SK-N-SH (cell line): ENCODE data around the gene PWWP2B. TPM values are rescaled to one million over a fixed set of nuclear protein-coding genes. Genes with fewer than 3 reads are reported as not detected.

Source experiments
- CTCF ChIA-PET: fragments of 300-600, 350-600 bp; formaldehyde crosslinking; extraction: SDS; loops from one replicate; lab custom pipeline; 2021; lab: Yijun Ruan, JAX
- POLR2A ChIA-PET: fragments of 350-600 bp; sonication (Branson Sonifier 250); formaldehyde crosslinking; extraction: SDS; loops from one replicate; lab custom pipeline; 2020; ENCODE audit warnings: antibody characterized with exemption, inconsistent platforms; lab: Yijun Ruan, JAX
- DNase-seq: peaks from one replicate; pipeline ENCODE4 v3.0.0; 2012
- H2AFZ ChIP-seq: fragments of 200-600 bp; sonication (generic); 2 replicates; pipeline ENCODE4 v1.8.1; 2016; ENCODE audit warnings: antibody characterized with exemption, mild to moderate bottlenecking, low read depth
- H3F3A ChIP-seq: fragments of 200-600 bp; sonication (generic); replicated peaks from 2 replicates; pipeline ENCODE3; 2016; ENCODE audit warnings: antibody characterized with exemption, mild to moderate bottlenecking; ENCODE audit not compliant: insufficient read depth
- H3K27ac ChIP-seq, 2 experiments: fragments of 200-500 bp in 1 of 2; fragments of 200-600 bp in 1 of 2; sonication (Bioruptor generic) in 1 of 2; sonication (generic), shearing (Covaris generic) in 1 of 2; 2 replicates each; pipeline versions ENCODE4 v1.5.1 to v1.6.1; 2014 to 2016; ENCODE audit warnings: low read depth in 2 of 2, inconsistent platforms in 1 of 2, low read length in 1 of 2, mild to moderate bottlenecking in 1 of 2, mixed read lengths in 1 of 2
- H3K27me3 ChIP-seq: fragments of 200-600 bp; sonication (generic), shearing (Covaris generic); 2 replicates; pipeline ENCODE4 v1.6.1; 2016; ENCODE audit warnings: mixed run types; ENCODE audit not compliant: insufficient read depth
- H3K36me3 ChIP-seq, 2 experiments: fragments of 200-500 bp in 1 of 2; fragments of 200-600 bp in 1 of 2; sonication (Bioruptor generic) in 1 of 2; sonication (generic) in 1 of 2; replicated peaks in 1 of 2; 2 replicates each; pipeline versions ENCODE3 to v1.5.1; 2014 to 2016; ENCODE audit warnings: low read length in 1 of 2, mild to moderate bottlenecking in 1 of 2; ENCODE audit not compliant: insufficient read depth in 2 of 2, control insufficient read depth in 1 of 2
- H3K4me1 ChIP-seq, 2 experiments: fragments of 200-500 bp in 1 of 2; fragments of 200-600 bp in 1 of 2; sonication (Bioruptor generic) in 1 of 2; sonication (generic), shearing (Covaris generic) in 1 of 2; 2 replicates each; pipeline versions ENCODE4 v1.5.1 to v1.6.1; 2014 to 2016; ENCODE audit warnings: low read depth in 1 of 2, low read length in 1 of 2, mixed run types in 1 of 2; ENCODE audit not compliant: insufficient read depth in 2 of 2, control insufficient read depth in 1 of 2
- H3K4me2 ChIP-seq: fragments of 200-600 bp; sonication (generic), shearing (Covaris generic); 2 replicates; pipeline ENCODE4 v1.6.1; 2017; ENCODE audit warnings: mixed run types
- H3K4me3 ChIP-seq, 2 experiments: fragments of 200-500 bp in 1 of 2; fragments of 200-600 bp in 1 of 2; sonication (Bioruptor generic) in 1 of 2; sonication (generic), shearing (Covaris generic) in 1 of 2; 2 replicates each; pipeline versions ENCODE4 v1.5.1 to v1.8.1; 2014 to 2016; ENCODE audit warnings: low read depth in 2 of 2, inconsistent platforms in 1 of 2, low read length in 1 of 2, mild to moderate bottlenecking in 1 of 2, mixed read lengths in 1 of 2, moderate library complexity in 1 of 2
- H3K79me2 ChIP-seq: fragments of 200-600 bp; sonication (generic); 2 replicates; pipeline ENCODE4 v1.8.1; 2017; ENCODE audit warnings: mild to moderate bottlenecking; ENCODE audit not compliant: insufficient read depth
- H3K9ac ChIP-seq: fragments of 200-600 bp; sonication (generic); 2 replicates; pipeline ENCODE4 v1.6.1; 2017; ENCODE audit warnings: mixed run types
- H3K9me2 ChIP-seq: fragments of 200-600 bp; sonication (generic); 2 replicates; pipeline ENCODE4 v1.6.1; 2017; ENCODE audit warnings: mixed run types
- H3K9me3 ChIP-seq: fragments of 200-600 bp; sonication (generic); 2 replicates; pipeline ENCODE4 v1.6.1; 2017; ENCODE audit warnings: mixed run types, mild to moderate bottlenecking, moderate library complexity
- H4K20me1 ChIP-seq: fragments of 200-600 bp; sonication (generic); 2 replicates; pipeline ENCODE4 v1.6.1; 2017; ENCODE audit warnings: mild to moderate bottlenecking, mixed run types; ENCODE audit not compliant: insufficient read depth
- CHD2 ChIP-seq: fragments of 150-350 bp; IDR thresholded peaks from 2 replicates; pipeline ENCODE4 v1.6.1; 2018; ENCODE audit warnings: low read length; ENCODE audit not compliant: partially characterized antibody
- FOSL2 ChIP-seq: IDR thresholded peaks from 2 replicates; pipeline ENCODE4 v1.4.0; 2012; ENCODE audit warnings: low read depth, mild to moderate bottlenecking, moderate library complexity, borderline replicate concordance
- GABPA ChIP-seq: IDR thresholded peaks from 2 replicates; pipeline ENCODE4 v1.4.0; 2012; ENCODE audit warnings: low read depth, mild to moderate bottlenecking
- GATA2 ChIP-seq: sonication (generic); formaldehyde crosslinking; IDR thresholded peaks from 2 replicates; pipeline ENCODE4 v1.5.0; 2020; ENCODE audit warnings: mild to moderate bottlenecking, missing genetic modification reagents
- JUND ChIP-seq: IDR thresholded peaks from 2 replicates; pipeline ENCODE4 v1.4.0; 2012
- MXI1 ChIP-seq: IDR thresholded peaks from 2 replicates; pipeline ENCODE4 v1.6.1; 2012; ENCODE audit warnings: mild to moderate bottlenecking, low read depth, low read length, improper control_type of control experiment
- NFIC ChIP-seq: IDR thresholded peaks from 2 replicates; pipeline ENCODE4 v1.4.0; 2012; ENCODE audit warnings: borderline replicate concordance
- POLR2AphosphoS5 ChIP-seq: IDR thresholded peaks from 2 replicates; pipeline ENCODE4 v1.6.1; 2012; ENCODE audit warnings: low read depth, low read length
- RFX5 ChIP-seq: IDR thresholded peaks from 2 replicates; pipeline ENCODE4 v1.6.1; 2012; ENCODE audit warnings: mild to moderate bottlenecking, improper control_type of control experiment, low read length
- RXRA ChIP-seq: IDR thresholded peaks from 2 replicates; pipeline ENCODE4 v1.4.0; 2012; ENCODE audit warnings: low read depth, mild to moderate bottlenecking, borderline replicate concordance
- SIN3A ChIP-seq: IDR thresholded peaks from 2 replicates; pipeline ENCODE4 v1.6.1; 2012; ENCODE audit warnings: low read depth, mild to moderate bottlenecking, low read length, moderate library complexity, borderline replicate concordance
- SMC3 ChIP-seq: IDR thresholded peaks from 2 replicates; pipeline ENCODE4 v1.6.1; 2012; ENCODE audit warnings: low read depth, low read length, improper control_type of control experiment
- YY1 ChIP-seq: IDR thresholded peaks from 2 replicates; pipeline ENCODE4 v1.4.0; 2012; ENCODE audit warnings: low read depth, mild to moderate bottlenecking
- WGBS: methylation state at CpG from one replicate; pipeline ENCODE4 v1.1.6; 2017; ENCODE audit warnings: low lambda C conversion rate; 5-methylcytosine and 5-hydroxymethylcytosine counted together
- polyA plus RNA-seq, 3 experiments: library from polyadenylated mRNA; depleted of rRNA; stranded (reverse); fragments of >200 nt; gene quantifications; 2 replicates each; pipeline ENCODE4 v1.2.3, GENCODE V29; 2012
- TF ChIP-seq, protein P1 (sequence below): IDR thresholded peaks from 2 replicates; pipeline ENCODE4 v1.4.0; 2012; ENCODE audit warnings: low read depth, borderline replicate concordance
- TF ChIP-seq, protein P2 (sequence below): IDR thresholded peaks from 2 replicates; pipeline ENCODE4 v1.4.0; 2012; ENCODE audit warnings: low read depth

Gene PWWP2B
- polyA plus RNA-seq, 1 of the 3 experiments (the other 2 are of a cell fraction), result 2.4 TPM

DNA sequence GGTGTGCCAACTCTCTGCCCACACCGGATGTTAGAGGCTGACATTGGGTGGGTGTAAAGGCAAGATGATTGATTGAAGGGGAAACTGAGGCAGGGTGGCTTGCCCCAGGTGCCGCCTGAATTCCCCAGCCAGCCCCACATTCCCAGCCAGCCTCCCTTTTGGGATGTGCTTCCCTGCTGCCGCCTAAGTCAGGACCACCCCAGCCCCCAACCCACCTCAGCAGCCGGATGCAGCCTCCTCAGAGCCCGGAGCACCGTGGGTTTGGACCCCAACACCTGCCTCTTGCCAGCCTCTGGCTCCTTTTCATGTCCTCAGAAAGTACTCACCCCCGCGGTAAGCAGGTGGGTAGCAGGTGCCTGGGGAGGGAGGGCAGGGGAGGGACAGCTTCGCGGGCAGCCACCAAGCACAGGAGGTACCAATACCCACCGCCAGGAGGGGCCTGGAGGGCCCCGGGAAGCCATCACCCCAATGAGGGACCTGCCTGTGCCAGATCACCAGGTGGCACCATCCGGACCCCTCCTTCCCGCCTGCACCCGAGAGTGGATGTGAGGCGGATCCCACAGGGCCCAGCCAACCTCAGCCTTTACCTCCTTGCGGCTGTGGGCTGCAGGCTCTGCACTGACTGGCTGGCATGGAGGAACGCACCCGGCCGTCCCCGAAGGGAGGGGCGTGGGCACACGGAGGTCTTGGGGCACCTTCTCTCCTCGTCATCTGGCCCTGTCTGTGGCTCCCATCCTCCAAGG lies 60.5 kb downstream of the PWWP2B start:
- DNase-seq, result no peak
- Histone ChIP-seq H3K4me2 (no peak overlapping the region), H3K27me3 (no peaks in the 10 kb centered on the region), H3K27ac (no peak overlapping the region), H3K79me2 (no peaks in the 10 kb centered on the region), H3K9ac (no peak overlapping the region), H2AFZ (no peak overlapping the region), H3K36me3 (no peaks in the 10 kb centered on the region), H3F3A (no peaks in the 10 kb centered on the region), H3K9me3 (no peaks in the 10 kb centered on the region), H4K20me1 (no peaks in the 10 kb centered on the region), H3K9me2 (no peaks in the 10 kb centered on the region), H3K4me1 (peaks cover 0 to 11% of the 10 kb centered on the region in 2 experiments; a peak in 1 of 4 replicates), H3K4me3 (no peak overlapping the region)
- 57% methylated on average over 13 of the region's 24 CpGs for WGBS
- no peak for TF ChIP-seq SIN3A
- no peak for TF ChIP-seq SMC3
- TF ChIP-seq MXI1, result no peak
- TF ChIP-seq FOSL2, result no peak
- TF ChIP-seq NFIC, result no peak
- TF ChIP-seq, protein P1, sequence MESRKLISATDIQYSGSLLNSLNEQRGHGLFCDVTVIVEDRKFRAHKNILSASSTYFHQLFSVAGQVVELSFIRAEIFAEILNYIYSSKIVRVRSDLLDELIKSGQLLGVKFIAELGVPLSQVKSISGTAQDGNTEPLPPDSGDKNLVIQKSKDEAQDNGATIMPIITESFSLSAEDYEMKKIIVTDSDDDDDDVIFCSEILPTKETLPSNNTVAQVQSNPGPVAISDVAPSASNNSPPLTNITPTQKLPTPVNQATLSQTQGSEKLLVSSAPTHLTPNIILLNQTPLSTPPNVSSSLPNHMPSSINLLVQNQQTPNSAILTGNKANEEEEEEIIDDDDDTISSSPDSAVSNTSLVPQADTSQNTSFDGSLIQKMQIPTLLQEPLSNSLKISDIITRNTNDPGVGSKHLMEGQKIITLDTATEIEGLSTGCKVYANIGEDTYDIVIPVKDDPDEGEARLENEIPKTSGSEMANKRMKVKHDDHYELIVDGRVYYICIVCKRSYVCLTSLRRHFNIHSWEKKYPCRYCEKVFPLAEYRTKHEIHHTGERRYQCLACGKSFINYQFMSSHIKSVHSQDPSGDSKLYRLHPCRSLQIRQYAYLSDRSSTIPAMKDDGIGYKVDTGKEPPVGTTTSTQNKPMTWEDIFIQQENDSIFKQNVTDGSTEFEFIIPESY, result no peak
- TF ChIP-seq YY1, result no peak
- no peak for TF ChIP-seq RXRA
- no peak for TF ChIP-seq GATA2 (CRISPR knock-in tag)
- TF ChIP-seq JUND, result no peak
- ChIA-PET CTCF (interaction anchor here (1.0 to 3.9 kb wide), 17 partner anchors 10 to 372 kb away, joined by 3 to 39 read pairs (median 7); no protein-coding TSS in a partner anchor), POLR2A (no interaction called here)

- Histone ChIP-seq H3K4me2 (no peak overlapping the region), H3K9me2 (no peaks in the 10 kb centered on the region), H3K4me3 (no peak overlapping the region; a peak in 1 of 4 replicates), H3K27me3 (no peaks in the 10 kb centered on the region), H3K9me3 (no peaks in the 10 kb centered on the region), H3K36me3 (no peaks in the 10 kb centered on the region), H3F3A (no peaks in the 10 kb centered on the region), H2AFZ (no peak overlapping the region), H3K27ac (no peak overlapping the region), H3K9ac (no peak overlapping the region), H4K20me1 (no peaks in the 10 kb centered on the region), H3K4me1 (peaks cover 0 to 6% of the 10 kb centered on the region in 2 experiments; a peak in 1 of 4 replicates), H3K79me2 (no peaks in the 10 kb centered on the region)
- POLR2A ChIA-PET, result no interaction called here
- no peak for DNase-seq
- 48% methylated on average over 11 of the region's 19 CpGs for WGBS
- CTCF ChIA-PET, result interaction anchor here (0.6 to 3.9 kb wide), 22 partner anchors 9 to 371 kb away, joined by 3 to 39 read pairs (median 4); no protein-coding TSS in a partner anchor
- TF ChIP-seq CHD2, result no peak
- no peak for TF ChIP-seq JUND
- no peak for TF ChIP-seq RFX5
- TF ChIP-seq GABPA, result no peak
- TF ChIP-seq POLR2AphosphoS5, result no peak
- TF ChIP-seq, protein P2, sequence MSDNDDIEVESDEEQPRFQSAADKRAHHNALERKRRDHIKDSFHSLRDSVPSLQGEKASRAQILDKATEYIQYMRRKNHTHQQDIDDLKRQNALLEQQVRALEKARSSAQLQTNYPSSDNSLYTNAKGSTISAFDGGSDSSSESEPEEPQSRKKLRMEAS, result no peak
- no peak for TF ChIP-seq FOSL2
Observed at GRCh38 chr10:132458071-132458585, 61.1 kb downstream of the PWWP2B start.
